ENCODE measurements around the gene SLCO4A1.

DNA sequence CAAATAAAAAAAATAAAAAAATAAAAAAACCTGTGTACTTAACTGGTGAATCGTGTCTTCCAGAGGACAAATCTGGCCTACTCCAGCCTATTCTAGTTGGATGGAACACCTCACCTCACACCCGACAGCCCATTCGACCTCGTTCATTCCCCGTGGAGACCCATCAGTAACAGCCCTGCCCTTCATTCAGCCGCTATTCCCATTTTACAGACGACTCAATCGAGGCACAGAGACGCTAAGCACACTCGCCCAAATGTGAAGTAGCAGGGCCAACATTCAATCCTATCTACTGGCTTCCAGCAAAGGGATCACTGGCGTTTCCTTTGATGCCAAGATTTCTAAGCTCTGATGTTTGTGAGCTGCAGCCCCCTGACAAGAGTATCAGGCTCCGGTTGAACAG, 64.6 kb downstream of the SLCO4A1 start:
- TF ChIP-seq, protein P1, sequence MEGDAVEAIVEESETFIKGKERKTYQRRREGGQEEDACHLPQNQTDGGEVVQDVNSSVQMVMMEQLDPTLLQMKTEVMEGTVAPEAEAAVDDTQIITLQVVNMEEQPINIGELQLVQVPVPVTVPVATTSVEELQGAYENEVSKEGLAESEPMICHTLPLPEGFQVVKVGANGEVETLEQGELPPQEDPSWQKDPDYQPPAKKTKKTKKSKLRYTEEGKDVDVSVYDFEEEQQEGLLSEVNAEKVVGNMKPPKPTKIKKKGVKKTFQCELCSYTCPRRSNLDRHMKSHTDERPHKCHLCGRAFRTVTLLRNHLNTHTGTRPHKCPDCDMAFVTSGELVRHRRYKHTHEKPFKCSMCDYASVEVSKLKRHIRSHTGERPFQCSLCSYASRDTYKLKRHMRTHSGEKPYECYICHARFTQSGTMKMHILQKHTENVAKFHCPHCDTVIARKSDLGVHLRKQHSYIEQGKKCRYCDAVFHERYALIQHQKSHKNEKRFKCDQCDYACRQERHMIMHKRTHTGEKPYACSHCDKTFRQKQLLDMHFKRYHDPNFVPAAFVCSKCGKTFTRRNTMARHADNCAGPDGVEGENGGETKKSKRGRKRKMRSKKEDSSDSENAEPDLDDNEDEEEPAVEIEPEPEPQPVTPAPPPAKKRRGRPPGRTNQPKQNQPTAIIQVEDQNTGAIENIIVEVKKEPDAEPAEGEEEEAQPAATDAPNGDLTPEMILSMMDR (IDR thresholded peaks at IDR 0.05), result no peak
- TF ChIP-seq POLR2A (IDR thresholded peaks at IDR 0.05), result no peak
